GM13976 (cell line): Measurements from ENCODE around the gene PNLIPRP3.

Experiments
- DNase-seq: peaks from one replicate; pipeline ENCODE4 v3.0.0; 2012; ENCODE audit warnings: low spot score
- CTCF ChIP-seq: IDR thresholded peaks from 2 replicates; pipeline ENCODE4 v1.5.1; 2012; ENCODE audit warnings: borderline replicate concordance, mild to moderate bottlenecking; ENCODE audit not compliant: insufficient read depth; ENCODE audit errors: extremely low read depth, missing control alignments, control extremely low read depth
- in situ Hi-C: fragments of 300-500 bp; cut with MboI; formaldehyde crosslinking; loops from one replicate; pipeline ENCODE4 v1.12.0; 2022; ENCODE audit warnings: low sequenced_read_pairs, mixed read lengths, inconsistent platforms; ENCODE audit not compliant: unreplicated experiment

PNLIPRP3 gene

DNA sequence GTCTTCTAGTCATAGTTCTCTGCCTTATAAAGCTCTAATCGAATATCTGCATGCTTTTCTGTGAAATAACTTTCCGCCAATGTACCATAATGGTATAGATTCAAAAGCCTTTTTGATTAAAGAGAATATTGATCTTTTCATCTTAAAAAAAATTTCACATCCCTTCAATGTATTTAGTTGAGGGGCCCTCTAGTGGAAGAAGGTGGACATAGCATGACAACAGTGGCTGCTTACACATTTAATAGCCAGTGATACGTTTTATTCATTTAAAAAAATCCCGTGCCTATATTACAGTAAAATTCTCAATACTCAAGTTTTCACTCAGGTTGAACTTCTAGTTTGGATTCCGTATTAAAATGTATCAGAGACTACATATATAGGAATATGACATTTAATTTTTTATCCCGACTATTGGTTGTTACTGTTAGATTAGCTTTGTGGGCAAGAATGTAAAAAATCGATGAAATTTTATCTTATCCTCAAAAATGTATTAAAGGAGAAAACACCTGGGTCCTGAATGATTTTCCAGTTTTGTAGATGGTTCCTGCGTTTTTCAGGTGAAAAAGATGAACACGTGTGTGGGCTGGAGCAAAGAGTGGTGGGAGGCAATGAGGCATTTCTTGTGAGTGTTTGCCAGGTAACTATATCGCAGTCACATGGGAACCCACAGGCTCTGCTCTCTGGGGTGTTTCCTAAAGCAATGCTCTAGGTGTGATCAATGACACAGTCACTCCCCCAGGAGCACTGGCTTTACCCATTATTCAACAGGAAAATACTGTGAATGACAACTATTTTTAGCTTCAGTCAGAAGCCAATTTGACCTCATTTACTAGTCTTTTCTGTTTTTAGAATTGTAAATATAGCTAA lies 94.0 kb downstream of the PNLIPRP3 start:
- DNase-seq = peak; percentile 58
- peak; percentile 46 for TF ChIP-seq CTCF
- in situ Hi-C loops = no loop called here

DNA sequence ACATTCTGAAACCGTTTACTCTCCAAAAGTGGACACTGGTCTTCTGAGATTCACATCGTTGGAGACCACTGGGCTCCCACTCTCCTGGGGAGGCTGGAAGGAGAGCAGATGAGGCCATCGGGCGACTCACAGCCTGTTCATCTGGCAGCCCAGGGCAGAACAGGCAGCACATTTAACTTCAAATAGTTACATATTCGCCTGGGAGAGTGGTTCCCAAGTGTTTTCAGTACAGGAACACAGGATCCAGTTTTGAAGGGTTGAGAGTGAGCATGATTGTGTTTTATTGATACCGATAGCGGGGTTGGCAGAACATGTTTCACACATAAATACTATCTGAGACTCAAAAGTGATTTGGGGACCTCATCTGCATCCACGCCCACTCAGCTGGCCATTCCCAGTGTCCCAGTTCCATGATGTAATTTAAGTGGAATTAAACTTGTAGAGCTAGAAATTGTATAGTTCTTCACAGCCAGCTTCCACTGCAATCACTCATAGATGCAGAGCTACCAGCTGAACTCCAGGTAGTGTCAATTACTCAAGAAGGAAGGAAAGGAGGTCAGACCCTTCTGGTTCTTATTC lies 95.2 kb downstream of the PNLIPRP3 start:
- DNase-seq = no peak
- in situ Hi-C loops = no loop called here
- TF ChIP-seq CTCF = no peak

- in situ Hi-C loops = no loop called here
- no peak for DNase-seq
- no peak for TF ChIP-seq CTCF
These were observed 97.1 kb downstream of the PNLIPRP3 start for GRCh38 chr10:116524736-116525135.

GRCh38 chr10:116526219-116526618 lies 98.6 kb downstream of the PNLIPRP3 start:
- TF ChIP-seq CTCF = no peak
- DNase-seq = no peak
- in situ Hi-C loops = no loop called here
